ENCODE measurements around the gene GRID1.

The GRID1 gene

GRCh38 chr10:85659331-85659730 is 707.3 kb downstream of the GRID1 start:
- Histone ChIP-seq H3K27ac (no peak overlapping the region), H3K4me1 (ENCODE audit: control insufficient read depth in 1 of 2, insufficient read depth in 1 of 2, low read depth in 1 of 2, low read length in 1 of 2) (no peaks in the 10 kb centered on the region), H3K9me3 (no peaks in the 10 kb centered on the region), H3K36me3 (no peaks in the 10 kb centered on the region), H3K4me3 (ENCODE audit: low read depth in 1 of 2, low read length in 1 of 2) (no peak overlapping the region), H3K27me3 (no peaks in the 10 kb centered on the region)
- TF ChIP-seq, protein P1, sequence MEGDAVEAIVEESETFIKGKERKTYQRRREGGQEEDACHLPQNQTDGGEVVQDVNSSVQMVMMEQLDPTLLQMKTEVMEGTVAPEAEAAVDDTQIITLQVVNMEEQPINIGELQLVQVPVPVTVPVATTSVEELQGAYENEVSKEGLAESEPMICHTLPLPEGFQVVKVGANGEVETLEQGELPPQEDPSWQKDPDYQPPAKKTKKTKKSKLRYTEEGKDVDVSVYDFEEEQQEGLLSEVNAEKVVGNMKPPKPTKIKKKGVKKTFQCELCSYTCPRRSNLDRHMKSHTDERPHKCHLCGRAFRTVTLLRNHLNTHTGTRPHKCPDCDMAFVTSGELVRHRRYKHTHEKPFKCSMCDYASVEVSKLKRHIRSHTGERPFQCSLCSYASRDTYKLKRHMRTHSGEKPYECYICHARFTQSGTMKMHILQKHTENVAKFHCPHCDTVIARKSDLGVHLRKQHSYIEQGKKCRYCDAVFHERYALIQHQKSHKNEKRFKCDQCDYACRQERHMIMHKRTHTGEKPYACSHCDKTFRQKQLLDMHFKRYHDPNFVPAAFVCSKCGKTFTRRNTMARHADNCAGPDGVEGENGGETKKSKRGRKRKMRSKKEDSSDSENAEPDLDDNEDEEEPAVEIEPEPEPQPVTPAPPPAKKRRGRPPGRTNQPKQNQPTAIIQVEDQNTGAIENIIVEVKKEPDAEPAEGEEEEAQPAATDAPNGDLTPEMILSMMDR (IDR thresholded peaks at IDR 0.05): no peak

DNA sequence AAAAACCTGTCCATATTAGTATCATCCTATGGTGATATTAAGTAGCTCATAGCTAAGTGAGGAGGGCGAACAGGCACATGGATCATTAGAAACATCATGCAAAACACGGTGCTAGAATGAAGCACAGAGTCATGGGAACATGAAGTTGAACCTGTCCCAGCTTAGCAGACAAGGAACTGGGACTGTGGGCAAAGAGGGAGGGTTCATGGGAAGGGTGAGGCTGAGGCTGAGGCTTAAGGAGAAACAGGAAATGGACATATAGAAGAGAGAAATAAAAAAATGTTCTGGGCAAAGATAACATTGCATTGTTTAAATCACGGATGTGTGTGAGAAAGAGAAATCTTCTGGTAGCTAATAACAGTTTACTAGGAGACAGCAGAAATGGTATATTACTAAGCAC is 708.1 kb downstream of the GRID1 start:
- H3K4me3 ChIP-seq (ENCODE audit: low read depth in 1 of 2, low read length in 1 of 2): no peak overlapping the region
- no peak overlapping the region for H3K27ac ChIP-seq
- H3K9me3 ChIP-seq: no peaks in the 10 kb centered on the region
- TF ChIP-seq, protein P1 (IDR thresholded peaks at IDR 0.05): no peak
- no peaks in the 10 kb centered on the region for H3K4me1 ChIP-seq (ENCODE audit: control insufficient read depth in 1 of 2, insufficient read depth in 1 of 2, low read depth in 1 of 2, low read length in 1 of 2)
- no peaks in the 10 kb centered on the region for H3K27me3 ChIP-seq
- no peaks in the 10 kb centered on the region for H3K36me3 ChIP-seq

DNA sequence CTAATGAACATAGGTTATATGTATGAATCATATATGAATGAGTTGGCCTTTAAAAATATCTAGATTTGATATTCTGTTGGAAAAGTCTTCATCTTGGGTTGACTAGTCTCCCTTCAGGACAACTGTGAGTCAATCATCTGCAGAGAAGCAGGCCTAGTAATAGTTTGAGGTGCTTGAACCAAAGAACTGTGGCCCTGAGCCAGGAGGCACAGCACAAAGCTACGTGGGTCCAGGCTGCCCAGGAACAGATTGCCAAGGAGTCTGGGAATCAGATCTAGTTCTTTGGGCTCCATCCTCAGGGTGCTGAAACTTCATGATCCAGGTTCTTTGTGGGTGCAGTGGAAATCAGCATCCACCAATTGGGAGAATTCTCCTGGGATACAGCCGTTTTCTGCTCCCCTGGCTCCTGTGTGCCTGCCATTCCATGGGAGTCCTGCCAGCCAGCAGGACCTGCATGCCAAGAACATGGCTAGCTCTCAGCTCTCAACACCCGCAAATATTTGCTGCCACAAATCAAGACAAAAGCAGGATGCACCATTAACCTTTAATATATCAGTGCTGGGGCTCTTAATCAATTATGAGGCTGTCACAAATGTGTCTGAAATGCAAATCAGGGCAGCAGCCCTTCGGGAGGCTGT is 709.0 kb downstream of the GRID1 start:
- Histone ChIP-seq H3K9me3 (no peaks in the 10 kb centered on the region), H3K36me3 (no peaks in the 10 kb centered on the region), H3K27ac (no peak overlapping the region), H3K4me1 (ENCODE audit: control insufficient read depth in 1 of 2, insufficient read depth in 1 of 2, low read depth in 1 of 2, low read length in 1 of 2) (no peaks in the 10 kb centered on the region), H3K4me3 (ENCODE audit: low read depth in 1 of 2, low read length in 1 of 2) (no peak overlapping the region), H3K27me3 (no peaks in the 10 kb centered on the region)
- TF ChIP-seq, protein P1 (IDR thresholded peaks at IDR 0.05): no peak

DNA sequence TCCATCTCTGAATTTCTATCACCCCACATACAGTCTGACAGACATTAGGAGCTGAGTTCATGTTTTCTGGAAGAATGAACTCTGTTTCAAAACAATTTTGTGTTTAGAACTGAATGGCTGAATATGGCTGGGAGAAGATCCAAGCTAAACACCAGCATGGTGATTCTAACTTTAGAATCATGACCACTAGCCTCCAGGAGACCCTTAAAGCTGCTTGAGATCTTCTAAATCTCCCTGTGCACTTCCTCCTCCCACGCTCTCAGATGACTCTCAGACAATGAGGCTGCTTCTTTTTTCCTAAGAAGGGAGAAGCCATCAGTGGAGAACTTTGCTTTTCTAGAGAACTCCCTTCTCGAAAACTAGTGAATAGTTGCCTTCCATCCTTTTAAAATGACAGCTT is 711.2 kb downstream of the GRID1 start:
- Histone ChIP-seq H3K36me3 (no peaks in the 10 kb centered on the region), H3K4me1 (ENCODE audit: control insufficient read depth in 1 of 2, insufficient read depth in 1 of 2, low read depth in 1 of 2, low read length in 1 of 2) (no peaks in the 10 kb centered on the region), H3K9me3 (no peaks in the 10 kb centered on the region), H3K27ac (no peak overlapping the region), H3K27me3 (no peaks in the 10 kb centered on the region), H3K4me3 (ENCODE audit: low read depth in 1 of 2, low read length in 1 of 2) (no peak overlapping the region)
- TF ChIP-seq, protein P1 (IDR thresholded peaks at IDR 0.05): no peak

GRCh38 chr10:85651497-85651882 is 715.1 kb downstream of the GRID1 start:
- H3K36me3 ChIP-seq: no peaks in the 10 kb centered on the region
- H3K27me3 ChIP-seq: no peaks in the 10 kb centered on the region
- no peak overlapping the region for H3K27ac ChIP-seq
- no peaks in the 10 kb centered on the region for H3K4me1 ChIP-seq (ENCODE audit: control insufficient read depth in 1 of 2, insufficient read depth in 1 of 2, low read depth in 1 of 2, low read length in 1 of 2)
- H3K9me3 ChIP-seq: no peaks in the 10 kb centered on the region
- no peak overlapping the region for H3K4me3 ChIP-seq (ENCODE audit: low read depth in 1 of 2, low read length in 1 of 2)
- TF ChIP-seq, protein P1 (IDR thresholded peaks at IDR 0.05): no peak
